GM03348 (cell line): ENCODE measurements around the gene MGST3.
"Not testable (repeated sequence)": the region's sequence is repeated elsewhere in the genome, so short reads cannot be mapped to it uniquely, and the experiment has no call there.

Source experiments
- DNase-seq: peaks from one replicate; pipeline ENCODE4 v3.0.0; 2012; ENCODE audit warnings: low spot score

Gene MGST3

DNA sequence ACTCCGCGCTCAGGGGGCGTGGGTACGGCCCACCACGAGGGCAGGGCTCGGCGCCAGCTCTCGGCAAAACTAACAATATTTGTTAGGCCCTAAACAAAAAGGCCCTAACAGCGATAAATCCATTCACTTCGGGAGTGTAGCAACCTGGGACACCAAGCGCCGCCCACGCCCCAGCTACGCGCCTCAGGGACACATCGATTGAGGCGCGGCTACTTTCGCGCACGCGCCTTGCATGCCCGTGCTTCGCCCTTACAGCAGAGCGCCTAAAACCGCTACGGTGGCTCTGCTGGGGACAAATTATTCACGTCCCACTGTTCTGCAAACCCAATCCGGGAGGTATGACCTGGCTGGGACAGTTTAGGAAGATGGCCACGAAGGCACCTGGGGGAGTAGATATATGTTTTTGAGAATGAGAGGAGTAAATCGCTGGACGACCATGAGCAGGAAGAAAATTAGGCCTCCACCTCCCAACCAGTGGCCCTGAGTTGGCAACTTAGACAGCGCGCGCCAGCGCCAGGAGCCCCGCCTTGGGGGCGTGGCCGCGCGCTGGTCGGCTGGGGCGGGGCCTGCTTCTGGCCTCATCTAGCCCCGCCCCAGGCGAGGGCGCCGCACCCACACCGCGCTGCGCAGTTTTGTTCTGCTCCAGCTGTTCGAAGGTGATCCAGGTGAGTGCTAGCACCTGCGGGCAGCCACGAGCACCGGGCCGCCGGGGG, at the start of gene MGST3:
TSS of gene MGST3 (plus strand) at position 606 of the 713 bp plus-strand sequence. CDS start 18,614 bp downstream, outside the sequence.
- peak; percentile 97 for DNase-seq

DNA sequence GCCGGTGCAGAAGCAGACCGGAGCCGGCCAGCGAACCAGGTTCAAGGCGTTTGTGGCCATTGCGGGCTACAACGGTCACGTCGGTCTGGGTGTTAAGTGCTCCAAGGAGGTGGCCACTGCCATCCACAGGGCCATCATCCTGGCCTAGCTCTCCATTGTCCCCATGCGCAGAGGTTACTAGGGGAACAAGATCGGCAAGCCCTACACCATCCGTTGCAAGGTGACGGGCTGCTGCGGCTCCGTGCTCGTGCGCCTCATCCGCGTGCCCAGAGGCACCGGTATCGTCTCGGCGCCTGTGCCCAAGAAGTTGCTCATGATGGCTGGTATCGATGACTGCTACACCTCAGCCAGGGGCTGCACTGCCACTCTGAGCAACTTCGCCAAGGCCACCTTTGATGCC, 49.1 kb upstream of the MGST3 start:
- DNase-seq = no peak

- DNase-seq = no peak
These were observed 44.6 kb upstream of the MGST3 start for GRCh38 chr1:165586398-165586797.

GRCh38 chr1:165591391-165591790, 39.6 kb upstream of the MGST3 start:
- DNase-seq = not testable (repeated sequence)

- peak; percentile 76 for DNase-seq
These were observed 37.9 kb upstream of the MGST3 start for GRCh38 chr1:165592945-165593823.

- DNase-seq = peak; percentile 51
These were observed 35.6 kb upstream of the MGST3 start for GRCh38 chr1:165595246-165595938.

DNA sequence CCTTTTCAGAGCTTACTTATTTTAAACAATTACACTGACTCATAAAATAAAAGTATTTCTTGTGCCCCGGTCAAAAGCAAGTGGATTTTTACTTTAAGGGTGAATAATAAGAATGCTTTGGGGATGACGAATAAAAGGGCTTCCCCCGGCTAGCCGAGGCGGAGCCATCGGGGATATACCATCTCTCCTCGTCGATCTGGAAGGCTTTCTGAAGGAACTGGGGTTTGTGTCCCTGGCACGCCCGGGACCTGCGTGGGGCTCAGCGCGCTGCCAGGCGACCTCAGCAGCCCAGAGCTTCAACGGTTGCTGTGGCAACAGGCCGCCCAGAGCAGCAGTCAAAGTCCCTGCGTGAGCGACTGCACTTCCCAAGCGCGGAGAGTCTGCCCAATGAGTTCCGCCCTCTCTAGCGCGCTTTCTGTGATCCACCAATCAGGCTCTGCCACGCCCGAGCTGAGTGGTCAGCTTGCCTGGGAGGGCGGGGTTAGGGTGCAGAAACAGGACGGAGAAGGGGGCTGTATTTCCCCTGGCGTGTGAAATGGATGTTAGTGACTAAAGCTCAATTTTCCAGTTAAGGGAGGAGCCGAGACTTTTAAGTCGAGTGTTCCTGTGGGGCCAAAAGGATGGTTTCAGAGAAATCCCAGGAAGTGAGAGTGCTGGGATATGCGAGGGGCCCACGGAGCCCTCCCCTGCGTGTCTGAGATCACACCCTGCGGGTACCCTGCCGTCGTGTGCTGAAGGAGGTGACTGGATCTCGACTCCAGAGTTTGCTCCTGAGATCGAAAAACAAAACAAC, 33.0 kb upstream of the MGST3 start:
- peak; percentile 98 for DNase-seq

DNA sequence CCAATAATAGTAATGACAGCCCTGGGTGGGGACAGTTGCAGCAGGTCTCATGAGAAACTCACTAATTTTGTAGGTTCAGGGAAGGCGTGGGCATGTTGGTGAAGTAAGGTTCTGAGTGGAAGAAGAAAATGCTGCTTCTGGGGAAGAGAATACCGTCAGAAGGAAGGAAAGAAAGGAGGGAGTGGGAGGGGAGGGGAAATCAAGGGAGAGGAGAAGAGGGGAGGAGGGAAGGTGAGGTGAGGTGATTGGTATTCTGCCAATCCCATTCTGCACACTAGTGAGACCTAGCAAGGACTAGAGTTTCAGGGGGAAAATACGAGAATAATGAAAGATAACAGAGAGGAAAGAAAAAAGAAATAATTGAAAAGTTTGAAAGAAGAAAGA, 32.4 kb upstream of the MGST3 start:
- no peak for DNase-seq

GRCh38 chr1:165600793-165601192, 30.2 kb upstream of the MGST3 start:
- no peak for DNase-seq

DNA sequence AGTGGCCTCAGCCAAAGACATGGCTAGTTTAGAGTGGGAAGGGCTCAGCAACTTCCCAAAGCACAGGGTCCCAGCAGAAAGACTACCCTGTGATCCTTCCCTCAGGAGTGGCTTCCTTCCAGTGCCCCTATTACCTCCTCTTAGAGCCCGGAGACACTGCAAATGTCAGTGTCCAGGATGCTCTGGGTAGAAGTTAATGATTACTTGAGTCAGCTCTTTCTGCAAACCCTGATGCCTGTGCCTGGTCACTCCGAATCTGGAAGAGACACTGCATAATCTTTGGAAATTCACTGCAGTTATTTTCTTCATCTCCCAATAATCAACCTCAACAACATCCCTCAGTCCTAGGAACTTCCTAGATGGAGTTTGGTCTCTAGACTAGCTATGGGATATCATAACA, 27.2 kb upstream of the MGST3 start:
- no peak for DNase-seq

DNA sequence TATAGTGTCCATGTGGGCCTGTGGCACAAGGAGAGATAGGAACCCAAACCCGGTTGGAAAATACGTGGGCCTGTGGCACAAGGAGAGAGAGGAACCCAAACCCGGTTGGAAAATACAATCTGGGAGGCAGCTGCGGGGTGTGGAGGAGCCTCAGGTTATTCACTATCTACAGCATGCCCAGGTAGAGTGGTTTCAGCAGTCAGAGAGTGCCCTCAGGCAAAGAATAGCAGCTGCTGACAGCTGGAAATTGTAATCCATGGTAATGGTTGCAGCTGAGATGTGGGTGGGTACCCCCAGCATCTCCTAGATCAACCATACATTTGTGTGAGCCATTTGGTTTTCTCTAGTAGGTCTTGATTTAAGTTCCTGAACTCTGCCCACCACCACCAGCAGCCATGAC, 25.8 kb upstream of the MGST3 start:
- no peak for DNase-seq

GRCh38 chr1:165606676-165607075, 24.4 kb upstream of the MGST3 start:
- DNase-seq = not testable (repeated sequence)

GRCh38 chr1:165610866-165611265, 20.2 kb upstream of the MGST3 start:
- DNase-seq = no peak

DNA sequence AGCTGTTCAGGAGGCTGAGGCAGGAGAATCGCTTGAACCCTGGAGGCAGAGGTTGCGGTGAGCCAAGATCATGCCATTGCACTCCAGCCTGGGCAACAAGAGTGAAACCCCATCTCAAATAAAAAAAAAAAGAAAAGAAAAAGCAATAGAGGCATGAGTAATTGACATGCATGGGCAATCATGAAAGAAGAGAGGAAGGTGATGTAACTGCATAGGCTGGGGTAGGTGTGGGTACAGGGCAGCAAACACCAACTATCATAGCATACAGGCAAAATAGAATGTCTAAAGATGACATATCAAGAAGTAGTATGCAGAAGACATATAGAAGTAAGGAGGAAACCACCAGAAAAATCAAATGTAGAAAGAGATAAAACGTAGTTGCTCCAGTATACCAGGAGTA, 19.0 kb upstream of the MGST3 start:
- no peak for DNase-seq

DNA sequence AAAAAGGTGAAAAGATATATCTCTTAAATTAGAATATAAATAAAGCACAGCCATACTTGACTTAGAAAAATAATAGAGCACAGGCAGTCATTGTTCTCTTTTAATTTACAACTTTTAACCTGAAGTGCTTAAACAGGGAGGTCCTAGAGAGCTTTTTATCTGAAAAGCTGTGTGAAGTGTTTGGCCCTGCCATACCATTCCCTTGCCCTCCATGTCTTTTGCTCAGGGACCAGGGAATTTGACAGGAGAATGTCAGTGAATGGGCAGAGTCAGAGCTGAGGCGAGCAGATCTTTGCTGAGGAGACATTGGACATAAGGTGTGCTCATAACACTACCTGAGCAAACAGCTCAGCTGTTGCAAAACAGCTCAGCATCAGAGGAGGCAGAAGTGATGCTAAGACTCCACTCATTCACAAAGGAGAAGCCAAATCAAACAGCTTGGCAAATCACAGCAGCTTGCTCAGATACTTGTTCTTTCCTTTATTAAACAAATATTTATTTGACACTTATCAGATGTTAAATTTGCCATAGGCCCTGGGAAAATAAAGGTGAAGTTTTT, 14.9 kb upstream of the MGST3 start:
- DNase-seq = no peak

DNA sequence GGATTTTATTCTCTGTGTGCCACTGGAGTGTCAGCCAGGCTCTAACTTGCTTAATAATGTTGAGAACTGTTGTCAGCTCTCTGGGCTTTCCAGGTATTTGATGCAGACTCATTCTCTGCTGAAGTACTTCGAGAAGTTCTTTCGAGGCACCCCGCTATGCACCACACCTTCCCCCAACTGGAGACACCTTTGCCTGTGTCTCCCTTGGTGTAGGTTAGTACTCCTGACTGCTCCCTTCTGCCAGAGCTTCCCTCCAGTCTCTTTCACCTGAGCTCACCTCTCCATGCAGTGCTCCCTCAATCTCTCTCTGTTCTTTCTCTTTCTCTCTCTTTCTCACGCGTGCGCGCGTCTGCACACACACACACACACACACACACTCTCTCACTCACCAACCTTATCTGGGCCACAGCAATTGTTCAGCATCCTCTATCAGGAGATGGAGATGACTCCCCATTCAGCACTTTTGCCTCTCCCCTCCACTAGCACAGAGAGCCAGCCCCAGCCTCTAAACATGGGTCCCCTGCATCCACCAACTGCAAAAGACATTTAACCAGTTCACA, 14.0 kb upstream of the MGST3 start:
- DNase-seq = no peak

DNA sequence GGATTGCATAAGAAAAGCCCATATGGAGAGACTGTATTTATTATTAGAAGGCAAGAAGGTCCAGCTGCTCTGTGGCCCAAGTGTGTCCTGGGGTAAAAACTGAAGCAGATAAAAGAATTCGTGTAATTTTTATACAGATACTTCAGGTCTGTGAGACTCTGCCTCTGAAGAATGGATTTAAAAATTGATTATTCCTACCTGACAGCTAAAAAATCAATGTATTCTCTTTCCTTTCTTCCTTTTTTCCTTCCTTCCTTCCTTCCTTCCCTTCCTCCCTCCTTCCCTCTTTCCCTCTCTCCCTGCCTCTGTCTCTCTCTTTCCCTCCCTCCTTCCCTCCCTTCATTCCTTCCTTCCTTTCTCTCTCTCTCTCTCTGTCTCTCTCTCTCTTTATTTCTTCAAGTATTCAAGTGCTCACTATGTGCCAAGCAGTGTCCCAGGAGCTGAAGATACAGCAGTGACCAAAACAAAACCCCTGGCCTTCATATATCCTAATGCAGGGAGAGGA, 11.3 kb upstream of the MGST3 start:
- DNase-seq = no peak

DNA sequence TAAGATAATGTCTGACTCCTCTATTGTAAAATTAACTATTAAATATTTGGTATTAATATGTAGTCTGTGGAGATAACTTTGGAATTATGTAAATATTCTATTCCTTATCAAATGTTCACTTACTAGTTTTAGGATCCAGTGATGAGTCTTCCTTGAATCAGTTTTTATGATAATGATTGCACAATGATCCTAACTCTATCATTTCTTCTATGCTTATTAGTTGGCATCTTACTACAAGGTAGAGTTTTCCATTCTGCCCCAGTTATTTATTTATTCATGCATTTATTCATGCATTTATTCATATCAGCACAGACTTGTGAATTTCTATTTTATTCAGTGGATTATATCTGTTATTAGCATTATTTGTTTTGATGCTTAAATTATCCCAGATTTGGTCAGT, 7.4 kb upstream of the MGST3 start:
- no peak for DNase-seq

- no peak for DNase-seq
These were observed 6.6 kb upstream of the MGST3 start for GRCh38 chr1:165624441-165624840.

DNA sequence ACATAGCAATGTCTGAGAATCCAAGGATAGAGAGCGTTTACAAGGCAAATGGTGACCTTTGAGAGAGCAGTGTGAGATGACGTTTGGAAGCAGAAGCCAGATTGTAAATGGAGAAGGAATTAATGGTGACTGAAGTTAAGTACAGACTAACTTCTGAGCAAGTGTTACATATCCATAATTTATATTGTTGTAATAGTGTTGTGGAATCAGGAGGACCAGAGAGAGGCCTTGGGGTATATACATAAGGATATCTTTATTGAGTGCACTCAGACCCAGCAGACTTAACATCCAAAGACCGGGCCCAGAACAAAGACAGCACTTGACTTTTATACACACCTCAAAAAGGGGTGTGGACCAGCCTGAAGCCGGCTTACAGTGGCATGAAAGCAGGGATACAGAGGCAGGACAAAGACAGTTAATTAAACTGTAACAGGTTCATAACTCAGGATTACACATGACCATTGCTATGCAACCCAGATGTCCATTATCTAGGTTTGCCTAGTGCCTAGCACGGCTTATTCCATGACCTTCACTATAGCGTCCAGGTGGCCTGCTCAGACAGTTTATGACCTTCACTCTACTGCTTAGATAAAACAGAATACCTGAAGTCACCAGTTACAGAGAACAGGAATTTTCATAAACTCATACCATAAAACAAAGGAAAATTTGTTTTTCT, 2.7 kb upstream of the MGST3 start:
- no peak for DNase-seq

DNA sequence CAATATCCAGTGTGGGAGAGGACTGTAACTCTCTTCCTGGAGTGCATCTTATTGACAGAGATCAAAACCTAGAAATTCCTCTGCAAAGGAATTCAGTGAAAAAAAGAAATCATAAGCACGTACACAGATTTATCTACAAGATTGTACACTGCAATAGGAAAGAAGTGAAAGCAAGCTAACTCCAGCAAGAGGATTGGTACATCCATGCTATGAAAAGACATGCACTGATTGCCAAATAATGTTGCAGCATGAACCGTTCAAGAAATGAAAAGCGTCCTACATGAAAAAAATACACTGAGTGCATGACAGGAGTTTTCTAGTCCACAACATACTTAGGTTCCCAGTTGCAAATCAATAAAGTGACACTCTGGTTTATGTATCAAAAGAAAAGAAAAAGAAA, 1.9 kb upstream of the MGST3 start:
- DNase-seq = no peak
